ENCODE measurements around the gene PRKN.

DNA sequence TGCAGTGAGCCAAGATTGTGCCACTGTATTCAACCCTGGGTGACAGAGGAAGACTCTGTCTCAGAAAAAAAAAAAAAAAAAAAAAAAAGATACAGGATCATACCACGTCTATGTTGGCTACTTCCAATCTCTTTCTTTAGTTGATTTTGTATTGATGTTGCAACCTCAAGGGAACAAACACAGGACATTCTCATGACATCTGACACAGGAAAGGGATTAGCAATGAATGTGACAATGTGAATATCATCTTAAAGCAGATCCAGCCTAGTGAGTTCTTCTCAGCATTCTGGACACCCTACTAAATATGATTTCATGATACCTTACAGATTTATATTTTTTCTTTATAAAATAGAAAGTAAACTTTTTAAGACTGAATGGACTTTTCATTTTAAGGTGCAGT is 580.3 kb downstream of the PRKN start:
- TF ChIP-seq, protein P1, sequence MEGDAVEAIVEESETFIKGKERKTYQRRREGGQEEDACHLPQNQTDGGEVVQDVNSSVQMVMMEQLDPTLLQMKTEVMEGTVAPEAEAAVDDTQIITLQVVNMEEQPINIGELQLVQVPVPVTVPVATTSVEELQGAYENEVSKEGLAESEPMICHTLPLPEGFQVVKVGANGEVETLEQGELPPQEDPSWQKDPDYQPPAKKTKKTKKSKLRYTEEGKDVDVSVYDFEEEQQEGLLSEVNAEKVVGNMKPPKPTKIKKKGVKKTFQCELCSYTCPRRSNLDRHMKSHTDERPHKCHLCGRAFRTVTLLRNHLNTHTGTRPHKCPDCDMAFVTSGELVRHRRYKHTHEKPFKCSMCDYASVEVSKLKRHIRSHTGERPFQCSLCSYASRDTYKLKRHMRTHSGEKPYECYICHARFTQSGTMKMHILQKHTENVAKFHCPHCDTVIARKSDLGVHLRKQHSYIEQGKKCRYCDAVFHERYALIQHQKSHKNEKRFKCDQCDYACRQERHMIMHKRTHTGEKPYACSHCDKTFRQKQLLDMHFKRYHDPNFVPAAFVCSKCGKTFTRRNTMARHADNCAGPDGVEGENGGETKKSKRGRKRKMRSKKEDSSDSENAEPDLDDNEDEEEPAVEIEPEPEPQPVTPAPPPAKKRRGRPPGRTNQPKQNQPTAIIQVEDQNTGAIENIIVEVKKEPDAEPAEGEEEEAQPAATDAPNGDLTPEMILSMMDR (IDR thresholded peaks at IDR 0.05; ENCODE audit: poor library complexity) = no peak
- no peak for TF ChIP-seq EZH2 (IDR thresholded peaks at IDR 0.05; ENCODE audit: borderline replicate concordance)
